GM12872 (cell line): Measurements from ENCODE around the gene NSA2.

Experiments
- CTCF ChIP-seq: IDR thresholded peaks from 3 replicates; pipeline ENCODE4 v1.5.1; 2011; ENCODE audit warnings: low read depth, mild to moderate bottlenecking, low read length, moderate library complexity; ENCODE audit not compliant: insufficient read depth

Gene NSA2

GRCh38 chr5:74822288-74822687 is 55.2 kb downstream of the NSA2 start:
- no peak for TF ChIP-seq CTCF

- no peak for TF ChIP-seq CTCF
Measured at GRCh38 chr5:74829413-74829812, 62.4 kb downstream of the NSA2 start.
